HG02623 (cell line): ENCODE results near the gene FAAP100.
"Not testable (repeated sequence)": the region's sequence is repeated elsewhere in the genome, so short reads cannot be mapped to it uniquely, and the experiment has no call there.

Experiments used
- ATAC-seq: cut with Tn5 transposase; IDR thresholded peaks from one replicate; pipeline ENCODE4 v1.9.1; 2021; ENCODE audit warnings: moderate library complexity; ENCODE audit not compliant: unreplicated experiment

FAAP100 gene, protein sequence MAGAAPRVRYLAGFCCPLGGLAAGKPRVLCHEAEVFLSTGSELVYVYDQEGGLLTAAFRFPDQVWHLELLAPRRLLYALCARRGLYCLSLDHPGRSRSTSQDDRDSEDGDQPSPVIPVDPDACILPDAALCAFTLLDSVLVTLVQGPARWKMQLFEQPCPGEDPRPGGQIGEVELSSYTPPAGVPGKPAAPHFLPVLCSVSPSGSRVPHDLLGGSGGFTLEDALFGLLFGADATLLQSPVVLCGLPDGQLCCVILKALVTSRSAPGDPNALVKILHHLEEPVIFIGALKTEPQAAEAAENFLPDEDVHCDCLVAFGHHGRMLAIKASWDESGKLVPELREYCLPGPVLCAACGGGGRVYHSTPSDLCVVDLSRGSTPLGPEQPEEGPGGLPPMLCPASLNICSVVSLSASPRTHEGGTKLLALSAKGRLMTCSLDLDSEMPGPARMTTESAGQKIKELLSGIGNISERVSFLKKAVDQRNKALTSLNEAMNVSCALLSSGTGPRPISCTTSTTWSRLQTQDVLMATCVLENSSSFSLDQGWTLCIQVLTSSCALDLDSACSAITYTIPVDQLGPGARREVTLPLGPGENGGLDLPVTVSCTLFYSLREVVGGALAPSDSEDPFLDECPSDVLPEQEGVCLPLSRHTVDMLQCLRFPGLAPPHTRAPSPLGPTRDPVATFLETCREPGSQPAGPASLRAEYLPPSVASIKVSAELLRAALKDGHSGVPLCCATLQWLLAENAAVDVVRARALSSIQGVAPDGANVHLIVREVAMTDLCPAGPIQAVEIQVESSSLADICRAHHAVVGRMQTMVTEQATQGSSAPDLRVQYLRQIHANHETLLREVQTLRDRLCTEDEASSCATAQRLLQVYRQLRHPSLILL

DNA sequence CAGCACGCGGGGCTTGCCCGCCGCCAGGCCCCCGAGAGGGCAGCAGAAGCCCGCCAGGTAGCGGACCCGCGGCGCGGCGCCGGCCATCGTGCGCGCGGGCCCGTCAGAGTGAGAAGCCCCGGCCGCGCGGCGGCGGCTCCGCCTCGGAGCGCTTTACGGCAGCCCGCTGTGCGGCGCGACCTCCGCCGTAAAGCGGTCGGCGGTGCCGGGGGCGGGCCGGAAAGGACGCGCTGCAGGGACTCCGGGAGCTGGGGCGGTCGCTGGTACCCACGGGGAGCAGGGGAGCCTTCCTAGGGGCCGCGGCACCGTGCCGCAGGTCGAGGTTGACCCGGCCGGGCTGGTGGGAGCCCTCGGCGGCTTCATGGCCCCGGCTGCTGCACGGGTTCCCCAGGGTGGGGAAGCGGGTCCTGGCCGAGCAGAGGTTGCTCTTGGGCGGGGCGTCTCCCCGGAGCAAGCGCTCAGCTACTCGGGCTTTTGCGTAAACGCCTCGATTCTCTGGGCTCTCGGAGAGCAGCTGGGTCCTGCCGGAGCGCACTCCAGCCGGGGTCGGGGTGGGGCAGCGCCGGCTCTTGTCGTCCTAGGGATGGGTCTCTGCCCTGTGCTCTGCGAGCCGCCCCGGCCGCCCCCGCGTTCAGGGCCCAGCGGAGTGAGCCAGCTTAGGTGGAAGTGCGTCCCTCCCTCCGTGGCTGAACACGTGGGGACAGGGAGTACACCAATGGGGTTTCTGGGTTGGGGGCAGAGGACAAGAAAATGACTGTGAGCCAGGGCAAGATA is at the start of gene FAAP100:
Gene FAAP100, minus strand, starts transcription at position 110 of the 774 bp plus-strand sequence. Its CDS starts 23 bp downstream, at position 87.
- ATAC-seq = peak; percentile 46

DNA sequence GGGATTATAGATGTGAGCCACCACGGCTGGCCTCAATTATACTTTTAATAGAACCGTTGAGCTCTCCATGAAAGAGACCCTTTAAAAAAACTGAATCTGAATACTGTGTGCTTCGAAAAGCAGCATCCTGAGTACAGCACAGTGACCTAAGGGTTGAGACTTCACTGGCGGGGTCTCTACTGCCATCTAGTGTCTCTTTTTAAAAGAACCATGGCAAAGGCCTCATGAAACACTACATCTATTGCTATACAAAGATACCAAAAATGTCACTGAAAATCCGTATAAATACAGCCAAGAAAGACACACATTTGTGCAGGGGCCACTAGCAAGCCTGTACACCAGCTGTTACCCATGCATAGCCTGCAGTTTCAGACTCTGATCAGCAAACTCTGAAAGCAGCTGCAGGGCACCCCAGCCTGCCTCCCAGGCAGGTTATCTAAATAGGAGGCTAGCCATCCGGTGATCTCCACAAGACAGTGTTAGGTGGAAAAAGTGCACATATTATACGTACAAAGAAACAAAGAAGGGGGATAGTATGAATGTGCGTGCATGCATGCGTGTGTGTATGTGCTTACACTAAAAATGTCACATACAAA is 49.5 kb upstream of the FAAP100 start:
- ATAC-seq = no peak

DNA sequence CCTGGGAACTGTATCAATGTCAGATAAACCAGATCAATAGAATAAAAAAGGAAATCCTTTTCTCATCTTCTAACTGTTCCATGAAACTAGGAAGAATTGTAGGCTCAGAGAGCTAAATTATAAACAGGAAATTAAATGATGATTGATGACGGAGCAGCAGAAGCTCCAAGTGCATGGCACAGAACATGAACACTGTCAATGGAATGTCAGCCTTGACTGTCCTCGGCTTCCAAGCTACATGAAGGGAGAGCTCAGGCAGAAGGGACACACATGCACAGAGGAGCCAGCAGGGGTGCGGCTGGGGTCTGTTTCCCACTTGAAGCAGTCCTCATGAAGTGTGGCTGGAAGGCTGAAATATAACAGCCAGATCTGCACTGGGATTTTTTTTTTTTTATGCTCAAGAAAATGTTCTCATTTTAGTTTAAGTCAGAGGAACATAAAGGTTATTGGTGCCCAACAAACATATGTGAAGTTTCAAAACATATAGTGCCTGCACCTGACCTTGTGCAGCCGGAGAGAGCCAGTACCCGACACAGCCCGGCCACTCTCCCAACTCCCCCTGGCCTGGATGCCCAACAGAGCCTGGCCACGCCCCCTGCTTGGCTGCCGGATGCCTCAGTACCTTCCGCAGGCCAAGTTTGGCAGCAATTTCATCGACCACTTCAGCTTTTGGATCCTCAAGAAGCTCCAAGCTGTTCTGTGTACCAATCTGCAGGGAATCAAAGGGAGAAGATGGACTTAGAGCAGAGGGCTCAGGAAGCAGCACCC is 47.8 kb upstream of the FAAP100 start:
- ATAC-seq = no peak

DNA sequence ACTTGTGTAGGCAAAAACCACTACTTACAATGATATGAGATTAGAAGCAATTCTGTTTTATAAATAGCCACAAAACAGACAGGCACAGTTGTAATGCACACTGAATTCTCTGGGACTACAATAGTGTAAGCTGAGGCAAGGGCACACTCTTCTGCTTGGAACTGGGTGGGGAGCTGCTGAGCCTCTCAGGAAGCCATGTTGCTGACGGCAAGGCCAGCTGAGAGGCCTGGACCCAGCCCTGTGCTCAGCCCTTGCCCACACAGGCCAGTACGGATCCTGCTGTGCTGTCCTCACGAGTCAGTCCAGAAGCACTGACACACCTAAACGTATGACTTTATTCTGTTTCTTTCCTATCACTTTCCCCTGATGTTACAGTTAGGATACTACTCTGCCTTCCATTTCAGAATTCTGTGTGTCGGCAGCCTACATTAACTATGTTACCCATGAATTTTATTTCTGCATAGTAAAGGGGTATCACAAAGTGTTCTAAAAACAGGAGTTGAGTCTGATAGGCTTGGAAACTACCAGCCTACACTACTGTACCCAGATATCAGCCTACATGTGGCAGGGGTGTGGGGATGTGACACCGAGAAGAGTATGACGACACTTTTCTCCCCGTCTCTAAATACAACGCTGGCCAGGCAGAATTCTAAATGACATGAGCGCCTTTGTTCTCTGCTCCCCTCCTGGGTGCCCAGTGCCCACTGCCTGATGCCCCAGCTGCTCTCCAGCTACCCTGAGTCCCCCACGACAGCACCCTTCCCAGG is 41.1 kb upstream of the FAAP100 start:
- ATAC-seq = no peak

DNA sequence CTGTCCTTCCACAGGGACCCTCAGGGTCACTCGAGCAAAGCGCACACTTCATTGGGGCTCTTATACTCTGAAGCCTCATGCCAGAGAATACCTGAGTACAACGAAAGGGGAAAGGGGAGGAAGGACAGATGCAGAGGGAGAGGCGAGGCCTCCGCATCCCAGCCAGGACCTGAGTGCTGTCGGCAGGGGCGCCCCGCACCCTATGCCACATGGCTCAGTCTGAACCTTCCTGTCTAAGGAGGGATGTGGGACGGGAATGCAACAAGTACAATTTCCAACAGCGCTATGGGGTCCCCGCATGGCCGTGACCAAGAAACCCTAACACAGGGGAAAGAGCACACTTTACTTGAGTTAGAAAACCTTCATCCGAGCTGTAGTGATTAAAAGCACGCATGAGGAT is 39.8 kb upstream of the FAAP100 start:
- no peak for ATAC-seq

DNA sequence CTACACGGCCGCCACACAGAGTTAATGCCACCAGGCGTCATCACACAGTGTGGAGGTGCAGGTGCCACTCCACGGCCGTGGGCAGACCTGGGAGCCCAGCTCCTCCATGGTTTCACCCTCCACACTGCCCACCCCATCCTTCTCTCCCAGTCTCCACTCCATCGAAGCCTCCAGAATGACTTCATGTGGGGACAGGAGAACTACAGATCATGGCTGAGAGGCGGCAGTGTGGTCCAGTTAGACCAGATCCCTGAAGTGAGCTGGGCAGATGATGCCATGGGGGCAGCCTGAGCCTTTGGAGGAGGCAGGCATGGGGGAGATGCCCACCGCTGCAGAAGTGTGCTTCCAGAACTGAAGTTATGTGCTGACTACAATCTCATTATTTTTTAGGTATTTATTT is 38.0 kb upstream of the FAAP100 start:
- ATAC-seq = no peak

DNA sequence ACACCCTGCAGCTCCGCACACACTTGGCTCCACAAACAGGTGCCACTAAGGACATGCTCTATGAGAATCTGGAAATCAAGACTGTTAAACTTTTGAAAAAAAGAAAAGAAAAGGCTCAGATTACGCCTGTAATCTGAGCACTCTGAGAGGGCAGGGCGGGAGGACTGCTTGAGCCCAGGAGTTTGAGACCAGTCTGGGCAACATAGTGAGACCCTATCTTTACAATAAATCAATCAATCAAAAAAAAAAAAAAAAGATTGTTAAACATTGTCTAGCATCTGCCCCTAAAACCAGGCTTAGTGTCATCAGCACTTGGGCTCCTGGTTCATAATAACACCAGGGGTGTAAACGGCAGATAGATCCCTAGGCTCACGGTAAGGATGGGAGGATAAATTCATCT is 37.5 kb upstream of the FAAP100 start:
- ATAC-seq = no peak

DNA sequence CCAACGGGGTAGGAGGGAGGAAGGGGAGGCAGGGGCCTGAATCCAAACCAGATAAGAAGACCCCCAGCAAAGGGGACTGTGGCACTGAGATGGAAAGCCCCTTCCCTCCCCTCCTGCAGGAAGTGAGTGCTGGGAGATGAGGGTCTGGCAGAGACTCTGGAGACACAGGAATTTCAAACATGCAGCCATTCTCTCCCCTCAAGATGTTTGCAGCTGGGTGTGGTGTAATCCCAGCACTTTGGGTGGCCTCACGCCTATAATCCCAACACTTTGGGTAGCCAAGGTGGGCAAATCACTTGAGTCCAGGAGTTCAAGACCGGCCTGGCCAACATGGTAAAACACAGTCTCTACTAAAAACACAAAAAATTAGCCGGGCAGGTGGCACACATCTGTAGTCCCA is 33.9 kb upstream of the FAAP100 start:
- no peak for ATAC-seq

DNA sequence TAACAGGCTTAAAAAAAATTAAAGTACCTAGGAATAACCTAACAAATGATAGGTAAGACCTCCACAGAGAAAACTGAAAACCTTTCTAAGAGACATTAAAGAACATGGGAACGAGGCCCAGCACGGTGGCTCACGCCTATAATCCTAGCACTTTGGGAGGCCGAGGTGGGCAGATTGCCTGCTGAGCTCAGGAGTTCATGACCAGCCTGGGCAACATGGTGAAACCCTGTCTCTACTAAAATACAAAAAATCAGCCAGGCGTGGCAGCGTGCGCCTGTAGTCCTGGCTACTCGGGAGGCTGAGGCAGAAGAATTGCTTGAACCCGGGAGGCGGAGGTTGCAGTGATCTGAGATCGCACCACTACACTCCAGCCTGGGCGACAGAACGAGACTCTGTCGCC is 32.6 kb upstream of the FAAP100 start:
- not testable (repeated sequence) for ATAC-seq

DNA sequence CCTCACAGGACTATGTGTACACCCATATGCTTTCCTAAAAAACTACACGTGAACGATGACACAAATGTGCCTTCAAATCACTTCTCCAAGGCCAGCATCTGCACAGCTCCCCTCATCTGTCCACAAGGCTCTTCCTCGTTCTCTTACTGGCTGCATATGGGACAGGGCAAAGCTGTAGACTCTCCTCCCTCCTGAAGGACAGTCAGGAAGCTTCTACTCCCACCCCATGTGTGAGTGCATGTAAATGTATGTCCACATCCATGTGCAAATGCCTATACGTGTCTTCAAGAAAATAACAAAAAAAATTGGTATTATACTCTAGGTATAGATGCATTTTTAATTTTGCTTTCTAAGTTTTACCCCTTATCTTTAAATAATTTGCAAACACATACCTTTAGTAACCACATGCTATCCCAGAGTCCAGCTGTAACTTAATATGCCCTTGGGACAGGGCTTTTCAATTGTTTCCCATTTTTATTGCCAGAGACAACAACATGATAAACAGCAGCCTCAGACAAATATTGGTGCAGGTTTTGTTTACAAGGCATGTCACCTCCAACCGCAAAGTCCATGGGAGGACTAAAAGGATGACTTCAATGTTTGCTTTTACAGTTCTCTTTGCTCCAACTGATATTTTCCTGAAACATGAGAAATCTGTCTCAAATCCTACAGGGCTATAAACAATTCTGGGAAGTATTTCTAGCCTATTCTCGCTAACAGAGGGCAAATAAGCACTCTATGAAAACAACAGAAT is 31.6 kb upstream of the FAAP100 start:
- ATAC-seq = no peak

DNA sequence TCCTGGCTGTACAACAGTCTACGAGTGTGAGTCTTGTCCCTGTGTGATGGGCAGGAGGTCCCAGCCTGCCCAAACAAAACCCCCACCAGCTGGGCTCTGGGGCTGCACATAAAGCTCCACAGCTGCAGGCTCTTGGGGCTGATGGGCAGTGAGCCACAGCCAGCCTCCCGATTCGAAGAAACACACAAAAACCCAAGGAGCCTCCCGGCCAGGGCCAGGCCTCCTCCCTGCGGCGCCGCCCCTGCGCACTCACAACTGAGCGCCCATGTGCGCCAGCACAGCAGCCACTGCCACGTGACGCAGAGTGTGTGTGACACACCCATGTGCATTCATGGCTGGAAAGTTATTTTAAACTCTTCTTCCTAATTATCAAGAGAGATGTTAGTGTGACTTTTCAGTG is 30.6 kb upstream of the FAAP100 start:
- ATAC-seq = no peak

DNA sequence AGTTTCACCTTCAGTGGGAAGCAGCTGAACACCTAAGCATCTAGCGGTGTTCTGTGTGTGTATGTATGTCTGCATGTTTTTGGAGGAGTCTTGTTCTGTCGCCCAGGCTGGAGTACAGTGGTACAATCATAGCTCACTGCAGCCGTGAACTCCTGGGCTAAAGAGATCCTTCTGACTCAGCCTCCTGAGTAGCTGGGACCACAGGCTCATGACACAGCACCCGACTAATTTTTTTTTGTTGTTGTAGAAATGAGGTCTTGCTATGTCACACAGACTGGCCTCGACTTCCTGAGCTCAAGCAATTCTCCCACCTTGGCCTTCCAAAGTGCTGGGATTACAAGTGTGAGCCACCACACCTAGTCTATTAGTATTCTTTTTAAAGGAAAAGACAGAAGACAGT is 30.2 kb upstream of the FAAP100 start:
- ATAC-seq = no peak

DNA sequence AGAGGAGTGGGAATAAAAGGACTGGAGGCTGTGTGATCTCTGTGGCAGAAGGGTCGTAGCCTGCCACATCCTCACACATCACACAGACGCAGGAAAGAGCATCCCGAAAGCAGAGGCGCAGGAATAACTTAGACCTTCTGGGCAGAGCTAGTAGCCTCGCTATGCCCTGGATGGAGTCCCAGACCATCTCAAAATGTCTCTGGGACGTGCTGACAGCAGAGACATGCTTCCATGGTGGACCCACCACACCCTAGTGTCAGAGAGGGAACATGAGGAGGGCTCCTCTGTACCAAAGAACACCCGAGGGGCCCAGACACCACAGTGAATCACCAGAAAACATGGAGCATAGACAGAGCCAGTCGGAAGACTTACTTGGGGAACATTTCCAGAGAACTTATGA is 29.6 kb upstream of the FAAP100 start:
- ATAC-seq = no peak

DNA sequence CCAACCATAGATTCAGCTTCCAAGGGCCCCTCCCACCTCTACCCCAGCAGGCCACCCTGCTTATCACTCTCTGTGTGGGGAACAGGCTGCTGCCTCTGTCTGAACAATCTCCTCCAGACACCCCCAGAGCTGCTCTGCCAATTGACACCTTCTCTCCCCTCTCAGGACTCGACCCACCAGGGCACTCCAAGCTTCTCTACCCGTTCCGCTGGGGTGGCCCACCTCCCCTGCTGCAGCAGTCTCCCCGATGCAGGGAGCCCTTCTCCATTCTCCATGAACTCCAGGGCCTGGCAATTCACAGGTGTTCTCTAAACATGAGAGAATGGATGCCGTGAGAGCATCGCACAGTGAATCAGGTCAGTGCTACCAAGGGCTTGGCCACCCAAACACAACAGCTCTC is 28.3 kb upstream of the FAAP100 start:
- ATAC-seq = no peak

DNA sequence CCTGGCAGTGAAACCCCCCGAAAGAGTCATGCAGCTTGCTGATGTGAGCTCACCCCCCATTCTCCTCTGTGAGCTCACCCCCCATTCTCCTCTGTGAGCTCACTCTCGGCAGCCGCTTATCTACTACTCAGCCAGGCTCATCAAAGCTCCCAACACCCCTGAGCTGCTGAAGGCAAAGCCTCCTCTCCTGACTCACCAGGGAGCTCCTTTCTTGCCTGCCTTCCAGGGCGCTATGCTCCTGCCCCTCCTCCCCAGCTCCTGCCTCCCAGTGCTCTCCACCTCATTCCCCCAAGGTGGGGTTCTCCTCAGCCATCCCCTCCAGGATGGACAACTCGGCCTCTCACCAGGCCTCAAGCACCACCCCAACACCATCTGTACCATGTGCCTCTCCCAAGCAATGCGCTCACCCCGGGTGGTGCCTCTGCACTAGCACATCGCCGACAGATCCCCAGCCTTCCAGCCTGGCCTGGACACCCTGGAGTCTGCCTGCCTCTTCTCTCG is 27.7 kb upstream of the FAAP100 start:
- no peak for ATAC-seq

DNA sequence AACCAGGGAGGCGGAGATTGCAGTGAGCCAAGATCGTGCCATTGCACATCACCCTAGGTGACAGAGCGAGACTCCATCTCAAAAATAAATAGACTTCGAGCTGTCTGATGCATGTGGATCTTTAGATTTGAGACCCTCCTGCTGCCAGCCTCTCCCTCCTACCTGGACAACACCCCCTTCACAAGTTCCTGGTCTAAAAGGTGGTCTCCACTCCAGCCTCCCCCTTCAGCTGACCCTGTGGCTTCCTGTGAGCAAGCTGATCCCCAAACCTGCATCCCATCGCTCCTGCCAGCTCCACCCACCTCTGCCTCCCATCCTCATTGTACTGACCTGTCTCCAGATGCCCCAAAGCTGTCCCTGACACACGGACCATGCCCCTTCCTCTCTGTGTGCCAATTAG is 27.1 kb upstream of the FAAP100 start:
- ATAC-seq = no peak

DNA sequence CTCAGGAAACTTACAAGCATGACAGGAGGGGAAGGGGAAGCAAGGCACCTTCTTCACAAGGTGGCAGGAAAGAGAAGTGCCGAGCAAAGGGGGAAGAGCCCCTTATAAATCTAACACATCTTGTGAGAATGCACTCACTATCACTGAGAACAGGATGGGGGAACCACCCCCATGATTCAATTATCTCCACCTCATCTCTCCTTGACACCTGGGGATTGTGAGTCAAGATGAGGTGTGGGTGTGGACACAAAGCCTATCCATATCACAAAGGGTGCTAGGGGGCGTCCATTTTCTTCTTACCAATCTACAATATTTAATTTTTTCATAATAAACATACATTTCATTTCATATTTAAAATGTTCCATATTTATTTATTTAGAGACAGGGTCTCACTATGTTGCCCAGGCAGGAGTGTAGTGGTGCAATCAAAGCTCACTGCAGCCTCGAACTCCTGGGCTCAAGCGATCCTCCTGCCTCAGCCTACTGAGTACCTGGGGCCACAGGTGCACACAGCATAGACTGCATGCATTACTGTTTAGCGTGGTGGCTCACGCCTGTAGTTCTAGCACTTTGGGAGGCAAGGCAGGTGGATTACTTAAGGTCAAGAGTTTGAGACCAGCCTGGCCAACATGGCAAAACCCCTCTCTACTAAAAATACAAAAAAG is 26.5 kb upstream of the FAAP100 start:
- ATAC-seq = no peak

DNA sequence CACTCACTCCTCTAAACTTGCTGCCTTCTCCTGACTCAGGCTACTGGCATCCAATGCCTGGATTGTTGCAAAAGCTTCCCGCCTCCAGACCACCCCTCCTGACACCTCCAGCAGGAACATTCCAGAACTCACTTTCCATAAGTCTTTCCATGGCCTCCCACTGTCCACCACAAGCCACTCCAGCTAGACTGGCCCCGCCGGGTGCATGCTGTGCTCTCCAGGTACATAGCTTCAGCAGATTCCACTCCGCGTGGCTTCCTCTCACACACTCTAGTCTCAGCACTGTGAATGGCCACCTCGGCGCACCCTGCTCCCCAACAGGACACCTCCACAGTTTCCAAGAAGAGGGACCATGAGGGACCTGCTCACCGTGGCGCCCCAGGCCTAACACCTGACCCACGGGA is 25.9 kb upstream of the FAAP100 start:
- no peak for ATAC-seq
